ENCODE measurements around the gene RFFL.

RFFL gene

GRCh38 chr17:35063514-35064223 is at the start of gene RFFL (continued):
- TF ChIP-seq TSHZ1 (tag by site-specific recombination; IDR thresholded peaks at IDR 0.05; ENCODE audit: borderline replicate concordance) (peak; percentile 55; the same call in 1 of the 2 replicates), ZEB2 (tag by site-specific recombination; IDR thresholded peaks at IDR 0.05) (peak; percentile 88), KLF8 (tag by site-specific recombination; IDR thresholded peaks at IDR 0.05) (peak; percentile 60; the same call in 1 of the 2 replicates), ZNF843 (tag by site-specific recombination; IDR thresholded peaks at IDR 0.05) (peak; percentile 75; the same call in 1 of the 2 replicates), ZNF398 (tag by site-specific recombination; IDR thresholded peaks at IDR 0.05) (peak; percentile 23; the same call in 1 of the 2 replicates), BCL11B (tag by site-specific recombination; IDR thresholded peaks at IDR 0.05; ENCODE audit: low read depth) (no peak), ZSCAN23 (tag by site-specific recombination; IDR thresholded peaks at IDR 0.05) (no peak), ZNF518A (tag by site-specific recombination; conservative IDR thresholded peaks at IDR 0.05; ENCODE audit: low read depth) (0 out of 2 replicates have a peak, but pooled peaks have one; percentile 38), MYNN (tag by site-specific recombination; IDR thresholded peaks at IDR 0.05; ENCODE audit: borderline replicate concordance) (no peak), TRIM28 (IDR thresholded peaks at IDR 0.05; ENCODE audit: borderline replicate concordance, low read length) (peak; percentile 95), ZNF423 (tag by site-specific recombination; IDR thresholded peaks at IDR 0.05) (peak; percentile 41; the same call in 1 of the 2 replicates), ZNF274 (IDR thresholded peaks at IDR 0.05; ENCODE audit: low read length) (no peak), ZNF274 (tag by site-specific recombination; IDR thresholded peaks at IDR 0.05; ENCODE audit: borderline replicate concordance) (no peak), GFI1B (tag by site-specific recombination; IDR thresholded peaks at IDR 0.05) (peak; percentile 65; the same call in 1 of the 2 replicates), ZNF18 (tag by site-specific recombination; IDR thresholded peaks at IDR 0.05) (0 out of 2 replicates have a peak, but pooled peaks have one; percentile 56), PRDM4 (tag by site-specific recombination; IDR thresholded peaks at IDR 0.05) (peak; percentile 77; the same call in 1 of the 2 replicates), PRDM1 (tag by site-specific recombination; IDR thresholded peaks at IDR 0.05) (peak; percentile 92), ZNF660 (tag by site-specific recombination; IDR thresholded peaks at IDR 0.05) (peak; percentile 93), ZBTB1 (tag by site-specific recombination; IDR thresholded peaks at IDR 0.05) (peak; percentile 39; the same call in 1 of the 2 replicates), ZBTB44 (tag by site-specific recombination; IDR thresholded peaks at IDR 0.05) (peak; percentile 95), FEZF1 (tag by site-specific recombination; IDR thresholded peaks at IDR 0.05) (peak; percentile 72), ZNF391 (tag by site-specific recombination; IDR thresholded peaks at IDR 0.05; ENCODE audit: borderline replicate concordance, low read depth) (peak; percentile 42; the same call in 1 of the 2 replicates)
